ENCODE measurements around the gene PRICKLE2.

Gene PRICKLE2

DNA sequence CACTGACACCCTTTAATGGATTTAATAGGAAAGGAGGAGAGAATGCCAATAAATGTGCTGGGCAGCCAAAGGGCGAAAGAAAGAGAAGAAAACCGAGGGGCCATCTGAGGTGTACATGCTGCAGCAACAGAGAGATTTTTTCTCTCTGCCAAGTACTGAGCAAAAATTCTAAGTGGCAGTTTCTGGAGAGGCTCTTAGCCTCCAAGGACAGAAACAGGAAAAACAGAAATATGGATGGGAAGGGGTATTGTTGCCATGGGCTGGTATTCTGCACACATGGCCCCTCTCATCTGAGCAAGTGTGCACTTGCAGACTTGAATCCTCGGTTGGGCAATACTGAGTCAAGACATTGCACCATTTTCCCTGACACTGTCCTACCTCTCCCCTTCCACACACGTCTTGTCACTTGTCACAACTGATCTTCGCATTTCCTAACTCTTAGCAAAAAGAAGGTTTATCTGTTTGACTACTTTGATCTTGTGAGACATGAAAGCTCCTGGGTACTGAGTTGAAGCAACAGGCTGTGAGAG lies 73.9 kb downstream of the PRICKLE2 start:
- POLR2A ChIA-PET = no interaction called here
- CTCF ChIA-PET = no interaction called here
- DNase-seq (ENCODE audit: extremely low spot score) = no peak
- TF ChIP-seq CTCF (IDR thresholded peaks at IDR 0.05; ENCODE audit: control extremely low read depth, extremely low read depth, low read depth, missing control alignments) = no peak

- DNase-seq (ENCODE audit: extremely low spot score) = no peak
- ChIA-PET POLR2A (no interaction called here), CTCF (no interaction called here)
- TF ChIP-seq CTCF (IDR thresholded peaks at IDR 0.05; ENCODE audit: control extremely low read depth, extremely low read depth, low read depth, missing control alignments) = no peak
Observed at GRCh38 chr3:64150623-64151207, 74.6 kb downstream of the PRICKLE2 start.

DNA sequence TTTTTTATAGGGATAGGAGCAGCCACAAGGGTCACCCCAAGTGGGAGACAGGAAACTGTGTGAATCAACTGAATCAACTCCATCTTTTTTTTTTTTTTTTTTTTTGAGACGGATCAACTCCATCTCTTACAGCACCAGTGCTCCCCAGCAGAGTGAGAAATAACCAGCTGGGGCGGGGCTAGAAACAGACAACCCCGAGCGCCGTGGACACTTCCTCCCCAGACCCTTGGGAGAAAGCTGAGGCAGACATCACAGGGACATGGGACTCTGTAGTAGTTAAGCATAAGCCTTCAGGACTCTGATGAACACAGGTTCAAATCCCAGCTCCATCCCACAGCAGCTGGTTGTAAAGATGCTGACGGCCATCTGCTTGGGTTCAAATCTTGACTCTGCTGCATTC lies 75.4 kb downstream of the PRICKLE2 start:
- TF ChIP-seq CTCF (IDR thresholded peaks at IDR 0.05; ENCODE audit: control extremely low read depth, extremely low read depth, low read depth, missing control alignments) = no peak
- no peak for DNase-seq (ENCODE audit: extremely low spot score)
- ChIA-PET CTCF (no interaction called here), POLR2A (no interaction called here)

DNA sequence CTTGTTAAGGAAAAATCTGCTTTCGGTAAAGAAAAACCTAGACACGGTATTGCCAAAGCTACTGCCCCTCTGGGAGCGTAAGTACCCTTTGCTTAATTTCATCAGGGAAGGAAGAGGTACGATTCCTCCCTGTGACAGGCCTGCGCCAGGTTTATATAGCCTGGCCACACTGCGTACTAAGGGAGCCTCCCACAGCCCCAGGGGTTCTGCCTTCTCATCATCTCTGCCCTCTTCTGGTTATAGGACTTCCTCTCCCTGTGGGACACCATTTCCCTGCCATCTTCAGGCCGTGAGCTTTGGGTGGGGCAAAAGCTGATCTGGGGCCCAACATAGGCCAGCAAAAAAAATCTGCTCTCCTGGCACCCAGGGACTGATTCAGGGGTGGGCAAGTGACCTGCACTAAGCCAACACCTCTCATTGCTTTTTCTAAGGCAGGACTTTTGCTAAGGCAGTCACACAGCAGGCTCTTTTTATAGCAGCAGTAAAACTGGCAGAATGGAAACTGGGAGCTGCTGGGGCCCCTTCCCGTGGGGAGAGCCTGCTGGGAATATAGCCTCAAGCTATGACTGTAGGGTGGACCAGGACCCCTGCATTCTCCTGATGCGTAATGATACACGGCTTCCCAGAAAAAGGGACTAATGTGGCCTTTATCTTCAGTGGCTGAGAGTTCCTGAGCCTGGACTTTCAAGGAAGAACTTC lies 76.2 kb downstream of the PRICKLE2 start:
- DNase-seq (ENCODE audit: extremely low spot score) = no peak
- ChIA-PET POLR2A (no interaction called here), CTCF (no interaction called here)
- TF ChIP-seq CTCF (IDR thresholded peaks at IDR 0.05; ENCODE audit: control extremely low read depth, extremely low read depth, low read depth, missing control alignments) = no peak

- TF ChIP-seq CTCF (IDR thresholded peaks at IDR 0.05; ENCODE audit: control extremely low read depth, extremely low read depth, low read depth, missing control alignments) = no peak
- ChIA-PET CTCF (interaction anchor here (1.3 kb wide), 1 partner anchor 12 kb away, joined by 4 read pairs; no protein-coding TSS in a partner anchor), POLR2A (no interaction called here)
- no peak for DNase-seq (ENCODE audit: extremely low spot score)
Observed at GRCh38 chr3:64147211-64147610, 78.1 kb downstream of the PRICKLE2 start.

GRCh38 chr3:64145438-64145837 lies 79.8 kb downstream of the PRICKLE2 start:
- CTCF ChIA-PET = interaction anchor here (1.4 kb wide), 1 partner anchor 17 kb away, joined by 4 read pairs; no protein-coding TSS in a partner anchor
- POLR2A ChIA-PET = no interaction called here
- no peak for TF ChIP-seq CTCF (IDR thresholded peaks at IDR 0.05; ENCODE audit: control extremely low read depth, extremely low read depth, low read depth, missing control alignments)
- no peak for DNase-seq (ENCODE audit: extremely low spot score)
